ENCODE data around the gene TMEM258. TPM values are rescaled to one million over a fixed set of nuclear protein-coding genes. Genes with fewer than 3 reads are reported as not detected.

TMEM258 gene
- total and polyA plus RNA-seq, 9 of the 15 experiments (the other 6 are each of a cell fraction or from before 2014, with no cell fraction given) = 97.2 to 856 (median 231) TPM

GRCh38 chr11:61814958-61815789 is 22.8 kb upstream of the TMEM258 start (continued):
- TF ChIP-seq ZBTB9 (CRISPR knock-in tag; IDR thresholded peaks at IDR 0.05) (peak; percentile 61), SAP30 (IDR thresholded peaks at IDR 0.05; ENCODE audit: borderline replicate concordance, insufficient read depth, low read depth, low read length, poor library complexity, severe bottlenecking) (no peak), POLR2B (IDR thresholded peaks at IDR 0.05; ENCODE audit: low read depth, partially characterized antibody) (peak; percentile 96), ID3 (CRISPR knock-in tag; IDR thresholded peaks at IDR 0.05) (0 out of 2 replicates have a peak, but pooled peaks have one; percentile 6), ID3 (tag; IDR thresholded peaks at IDR 0.05) (peak; percentile 66; the same call in 1 of the 2 replicates), ZNF395 (CRISPR knock-in tag; IDR thresholded peaks at IDR 0.05) (peak; percentile 93), ZNF586 (CRISPR knock-in tag; conservative IDR thresholded peaks at IDR 0.05) (0 out of 2 replicates have a peak, but pooled peaks have one; percentile 67), NKRF (IDR thresholded peaks at IDR 0.05; ENCODE audit: borderline replicate concordance) (peak; percentile 42; the same call in 1 of the 2 replicates), ZNF174 (CRISPR knock-in tag; IDR thresholded peaks at IDR 0.05) (no peak), NBN (IDR thresholded peaks at IDR 0.05; ENCODE audit: low read depth) (peak; percentile 65), GABPB1 (CRISPR knock-in tag; IDR thresholded peaks at IDR 0.05) (peak; percentile 73)

Measured in K562 (cell line).